GM18511 (cell line): ENCODE results near the gene BEND5.
A peak's percentile ranks its signal among the peaks of the same experiment; 100 is the strongest.

Source experiments
- ATAC-seq: cut with Tn5 transposase; IDR thresholded peaks from one replicate; pipeline ENCODE4 v1.9.1; 2021; ENCODE audit warnings: mild to moderate bottlenecking, moderate library complexity; ENCODE audit not compliant: unreplicated experiment

The BEND5 gene

DNA sequence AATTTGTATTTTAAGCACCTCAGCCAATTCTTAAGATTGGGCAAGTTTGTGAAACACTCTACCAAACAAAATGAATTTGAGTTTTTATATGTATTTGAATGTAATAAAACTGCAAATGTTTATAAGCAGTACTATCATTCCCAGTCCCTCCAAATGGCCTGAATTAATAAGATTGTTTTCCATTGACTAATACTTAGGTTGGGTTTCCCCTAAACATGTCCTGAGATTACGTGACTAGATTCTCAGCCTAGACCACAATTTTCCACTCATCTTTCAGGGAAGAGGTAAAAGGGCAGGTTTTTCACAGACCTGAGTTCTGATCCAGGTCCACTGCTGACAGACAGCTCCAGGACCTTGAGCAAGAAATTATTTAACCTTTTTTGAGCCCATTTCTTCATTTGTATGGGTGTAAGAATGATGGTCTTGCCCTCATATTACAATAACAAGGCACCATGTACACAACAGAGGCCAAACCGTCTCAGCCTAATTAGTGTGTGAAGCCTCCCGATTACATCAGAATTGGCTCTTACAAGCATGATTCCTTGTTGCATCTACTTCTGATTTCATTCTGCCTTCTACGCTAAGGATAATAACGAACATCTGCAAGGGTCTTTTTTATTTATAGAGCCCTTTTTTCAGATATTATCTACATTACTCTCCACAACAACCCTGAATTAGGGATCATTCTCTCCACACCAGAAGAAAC is 51.2 kb downstream of the BEND5 start:
- ATAC-seq, result no peak

DNA sequence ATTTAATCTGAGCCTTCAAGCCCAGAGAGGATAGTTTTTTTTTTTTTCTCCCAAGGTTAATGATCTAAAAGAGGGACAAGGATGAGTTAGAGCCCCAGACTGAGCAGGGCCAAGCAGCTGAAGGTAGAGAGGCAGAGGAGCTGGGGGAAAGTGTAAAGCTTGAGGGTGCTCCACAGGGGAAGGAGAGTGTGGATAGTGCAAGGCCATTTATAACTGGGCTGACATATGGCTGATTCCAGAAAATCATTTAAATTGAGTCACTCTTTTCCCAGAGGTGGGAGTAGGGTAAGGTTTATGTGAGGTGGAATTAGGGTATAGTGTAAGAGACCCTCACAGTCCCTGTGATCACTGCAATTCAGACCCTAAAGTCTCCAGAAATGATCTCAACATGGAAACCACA is 55.8 kb downstream of the BEND5 start:
- no peak for ATAC-seq

DNA sequence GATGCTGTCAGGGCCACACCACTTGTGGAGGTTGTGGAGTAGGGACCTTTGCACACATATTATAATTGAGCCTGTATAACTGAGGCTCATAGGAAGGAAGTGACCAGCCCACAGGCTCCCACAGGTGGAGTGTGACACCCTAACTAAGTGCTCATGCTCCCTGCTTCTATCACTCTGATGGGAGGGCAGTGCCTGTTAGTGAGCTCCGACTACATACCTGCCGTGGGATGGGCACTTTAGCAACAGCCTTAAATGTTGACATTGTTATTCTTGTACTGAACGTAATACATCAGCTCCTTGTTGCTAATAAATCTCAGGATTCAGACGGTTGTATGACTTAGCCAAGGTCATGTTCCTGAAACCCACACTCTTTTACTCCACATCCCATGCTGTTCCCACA is 58.0 kb downstream of the BEND5 start:
- ATAC-seq, result no peak

DNA sequence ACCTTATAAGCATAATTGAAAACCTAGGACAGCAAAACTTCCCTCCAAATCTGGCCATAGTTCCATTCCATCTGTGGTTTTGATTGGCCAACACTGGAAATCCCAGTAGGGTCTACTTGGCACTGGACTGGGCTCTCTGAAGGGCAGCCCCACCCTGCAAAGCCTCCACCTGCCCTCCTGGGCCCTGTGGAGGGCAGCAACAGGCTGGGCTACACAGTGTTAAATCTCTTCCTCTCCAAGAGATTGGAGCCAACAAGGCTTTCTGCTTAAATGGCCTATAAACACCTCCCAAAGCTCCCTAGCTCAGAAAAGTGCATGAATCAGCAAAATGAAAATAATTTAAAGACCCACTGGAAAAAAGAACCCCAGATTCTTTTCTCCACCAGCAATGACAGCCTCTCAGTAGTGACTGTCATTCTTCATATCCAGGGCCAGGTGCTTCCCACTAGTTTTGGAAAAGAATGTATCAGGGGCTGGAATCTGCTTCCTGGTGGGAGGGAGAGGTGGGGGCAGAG is 58.5 kb downstream of the BEND5 start:
- no peak for ATAC-seq

DNA sequence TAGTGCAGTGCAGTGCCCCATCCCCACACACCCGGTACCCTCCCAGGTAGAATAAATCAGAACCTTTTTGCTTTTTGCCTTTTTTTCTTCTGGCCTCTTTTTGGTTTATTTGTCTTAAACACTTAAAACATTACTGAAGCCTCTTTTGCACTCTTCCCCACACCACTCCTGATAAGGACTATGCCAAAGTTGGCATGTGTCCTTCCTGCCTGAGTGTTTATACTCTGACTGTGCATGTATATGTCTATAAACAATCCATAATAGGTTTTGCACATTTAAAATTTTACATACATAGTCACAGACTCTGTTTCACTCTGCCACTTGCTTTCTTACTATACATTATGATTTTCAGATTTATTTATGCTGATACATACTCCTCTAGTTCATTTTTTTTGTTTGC is 59.6 kb downstream of the BEND5 start:
- no peak for ATAC-seq

DNA sequence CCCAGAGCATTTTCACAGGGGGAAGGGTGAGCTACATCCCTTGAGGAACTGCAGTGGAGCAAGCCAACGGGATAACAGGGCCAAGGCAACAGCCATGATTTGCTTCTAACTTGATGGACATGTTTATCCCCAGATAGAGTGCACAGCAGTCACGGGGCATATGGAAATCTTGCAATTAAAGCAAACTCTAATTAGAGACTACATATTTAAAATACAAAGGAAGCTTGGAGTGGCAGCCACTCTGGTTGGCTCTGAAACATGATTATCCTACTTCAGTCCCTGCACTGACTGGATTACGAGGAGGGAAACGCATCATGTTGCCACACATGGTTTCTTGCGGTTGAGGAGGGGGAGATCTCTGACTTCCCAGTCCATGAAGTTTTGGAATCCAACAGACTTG is 60.8 kb downstream of the BEND5 start:
- ATAC-seq, result no peak

DNA sequence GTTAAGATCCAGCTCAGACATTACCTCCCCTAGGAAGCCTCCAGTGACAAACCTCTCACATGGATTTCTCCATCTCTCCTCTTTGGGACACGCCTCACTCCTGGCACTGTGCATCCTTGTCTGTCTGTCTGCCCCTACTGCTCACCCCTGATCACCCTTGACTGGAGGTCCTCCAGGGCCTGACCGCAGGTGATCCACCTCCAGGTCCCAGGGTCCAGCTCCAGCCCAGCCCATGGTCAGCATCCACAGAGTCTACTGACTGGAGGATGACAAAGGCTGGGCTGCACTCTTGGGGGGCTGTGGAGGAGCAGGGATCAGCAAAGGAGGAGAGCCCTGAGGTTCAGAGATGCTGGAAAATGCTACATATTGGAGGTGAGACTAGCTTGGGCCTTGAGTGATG is 65.8 kb downstream of the BEND5 start:
- ATAC-seq, result no peak

DNA sequence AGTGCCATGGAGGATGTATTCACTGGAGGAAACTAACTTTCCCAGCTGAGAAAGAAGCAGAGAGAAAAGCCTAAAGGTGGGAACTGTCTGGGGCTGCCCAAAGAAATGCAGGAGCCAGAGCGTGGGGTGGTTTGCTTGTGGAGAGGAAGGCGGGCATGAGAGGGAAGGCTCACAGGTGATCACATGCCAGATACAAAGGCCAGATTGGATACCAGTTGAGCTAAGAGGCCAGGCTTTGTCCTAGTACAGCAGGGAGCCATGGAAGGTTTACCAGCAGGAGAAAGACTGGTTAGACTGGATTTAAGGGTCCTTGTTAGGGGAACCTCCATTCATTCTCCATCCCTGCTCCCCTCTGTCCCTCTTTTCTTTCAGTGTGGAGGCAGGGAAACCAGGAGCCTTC is 66.4 kb downstream of the BEND5 start:
- ATAC-seq, result no peak

DNA sequence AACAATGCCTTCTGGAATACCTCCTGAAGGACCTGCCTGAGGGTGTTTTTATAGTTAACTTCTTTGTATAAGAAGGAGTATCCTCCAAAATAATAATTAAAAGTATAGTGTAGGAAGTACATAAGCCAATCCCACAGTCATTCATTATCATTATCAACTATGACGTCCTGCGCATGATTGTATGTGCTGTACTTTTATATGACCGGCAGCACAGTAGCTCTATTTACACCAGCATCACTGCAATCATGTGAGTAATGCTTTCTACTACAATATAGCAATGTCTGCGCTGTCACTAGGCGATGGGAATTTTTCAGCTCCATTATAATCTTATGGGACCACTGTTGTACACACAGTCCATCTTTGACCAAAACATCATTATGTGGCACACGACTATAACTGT is 72.0 kb downstream of the BEND5 start:
- ATAC-seq, result no peak

DNA sequence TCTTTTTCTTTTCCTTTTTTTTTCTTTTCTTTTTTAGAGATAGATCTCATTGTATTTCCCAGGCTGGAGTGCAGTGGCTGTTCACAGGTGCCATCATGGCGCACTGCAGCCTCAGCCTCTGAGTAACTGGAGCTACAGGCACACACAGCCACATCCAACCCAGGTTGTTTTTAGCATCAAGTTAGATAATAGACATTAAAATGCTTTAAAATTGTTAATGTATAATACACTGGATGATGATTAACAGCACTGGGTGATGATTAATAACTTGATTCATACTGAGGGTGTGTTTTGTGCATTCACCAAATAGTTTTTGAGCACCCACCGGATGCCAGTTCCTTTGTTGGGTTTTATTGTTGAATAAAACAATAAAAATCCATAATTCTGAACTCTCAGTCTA is 75.2 kb downstream of the BEND5 start:
- peak; percentile 41 for ATAC-seq

DNA sequence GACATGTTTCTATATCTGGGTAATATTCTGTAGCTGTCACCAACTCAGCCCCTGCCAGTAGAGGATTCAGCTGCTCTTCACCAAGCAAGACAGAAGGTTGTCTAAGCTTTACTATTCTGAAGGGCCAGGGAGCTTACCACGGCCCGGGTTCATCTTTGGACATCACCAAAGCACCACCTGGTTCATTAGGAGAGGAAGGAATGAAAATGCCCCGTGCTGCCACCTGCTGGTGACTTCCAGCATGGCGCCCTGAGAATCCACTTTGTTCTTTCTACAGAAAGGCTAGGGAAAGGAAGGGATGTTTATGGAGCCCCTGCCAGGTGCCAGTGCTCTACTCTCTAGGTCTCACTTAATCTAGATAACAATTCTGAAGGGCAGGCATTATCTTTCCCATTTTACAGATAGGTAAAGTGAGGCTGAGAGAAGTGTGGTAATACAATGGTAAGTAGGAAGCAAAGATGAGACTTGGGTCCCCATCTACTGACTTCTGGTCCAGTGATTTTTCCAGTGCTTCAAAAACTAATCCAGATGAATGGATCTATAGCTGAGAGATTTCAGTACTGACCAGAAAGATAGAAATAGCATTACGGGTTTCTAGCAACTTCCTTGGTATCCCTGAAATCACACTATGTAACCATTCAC is 79.5 kb downstream of the BEND5 start:
- ATAC-seq, result peak; percentile 70

DNA sequence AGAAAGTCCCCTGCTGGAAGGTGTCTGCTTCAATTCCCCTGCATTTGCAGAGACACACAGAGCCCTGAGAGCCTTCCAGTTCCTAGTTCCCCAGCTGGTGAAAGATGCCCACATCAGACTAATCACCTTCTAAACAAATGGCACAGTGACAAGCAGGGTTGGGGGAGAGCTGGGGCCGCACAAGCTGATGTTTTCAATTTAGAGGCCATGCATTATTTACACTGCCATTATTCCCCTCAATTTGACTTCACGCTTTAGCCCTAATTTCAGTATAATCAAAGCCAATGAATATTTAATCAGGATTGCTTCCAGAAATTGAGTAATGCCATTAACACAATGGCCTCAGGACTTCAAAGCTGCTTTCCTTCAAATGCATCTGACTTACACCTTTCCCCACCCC is 81.5 kb downstream of the BEND5 start:
- no peak for ATAC-seq

DNA sequence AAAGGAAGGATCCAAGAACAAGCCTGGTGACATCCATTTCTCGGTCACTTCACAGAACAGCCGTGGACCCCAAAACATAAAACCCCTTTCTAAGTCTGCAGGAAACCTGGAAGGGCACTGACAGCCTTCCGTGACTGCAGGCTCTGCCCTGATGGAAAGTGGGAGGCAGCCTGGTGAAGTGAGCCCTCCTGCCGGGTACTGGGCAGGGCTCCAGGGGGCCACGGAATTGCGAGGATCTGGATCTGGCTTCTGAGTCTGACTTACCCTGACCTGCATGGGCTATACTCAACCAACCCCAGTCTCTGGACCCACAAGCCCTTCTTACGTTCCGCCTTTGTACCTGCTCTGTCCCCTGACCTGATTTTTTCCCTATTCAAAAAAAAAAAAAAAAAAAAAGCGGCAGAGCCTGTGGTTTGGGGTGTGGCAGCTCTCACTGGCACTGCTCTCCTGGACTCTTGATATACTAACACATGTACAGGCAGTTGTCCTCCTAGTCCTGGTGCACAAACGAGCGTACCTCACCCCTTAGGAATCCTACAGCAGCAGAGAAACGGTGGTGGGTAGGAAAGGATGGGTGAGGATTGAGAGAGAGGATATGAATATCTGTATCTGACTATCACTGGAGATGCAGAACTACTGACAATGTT is 82.9 kb downstream of the BEND5 start:
- ATAC-seq, result no peak

DNA sequence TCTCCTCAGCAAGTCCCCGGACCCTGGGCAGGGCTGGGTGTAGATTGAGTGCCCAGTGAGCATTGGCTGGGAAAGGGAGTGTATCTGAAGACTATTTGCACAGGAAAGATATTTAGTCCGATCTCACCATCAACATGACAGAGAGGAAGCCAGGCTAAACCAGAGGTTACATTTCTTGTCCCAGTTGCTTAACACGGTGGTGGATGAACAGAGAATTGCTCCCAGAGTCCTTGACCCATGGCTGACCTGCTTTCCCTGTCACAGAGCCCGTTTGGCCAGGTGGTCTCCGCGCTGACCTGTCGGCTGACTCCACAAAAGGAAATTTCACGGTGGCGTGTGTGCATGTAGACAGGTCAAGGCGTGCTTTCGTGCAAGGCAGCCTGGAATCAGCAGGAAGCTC is 83.5 kb downstream of the BEND5 start:
- ATAC-seq, result no peak

DNA sequence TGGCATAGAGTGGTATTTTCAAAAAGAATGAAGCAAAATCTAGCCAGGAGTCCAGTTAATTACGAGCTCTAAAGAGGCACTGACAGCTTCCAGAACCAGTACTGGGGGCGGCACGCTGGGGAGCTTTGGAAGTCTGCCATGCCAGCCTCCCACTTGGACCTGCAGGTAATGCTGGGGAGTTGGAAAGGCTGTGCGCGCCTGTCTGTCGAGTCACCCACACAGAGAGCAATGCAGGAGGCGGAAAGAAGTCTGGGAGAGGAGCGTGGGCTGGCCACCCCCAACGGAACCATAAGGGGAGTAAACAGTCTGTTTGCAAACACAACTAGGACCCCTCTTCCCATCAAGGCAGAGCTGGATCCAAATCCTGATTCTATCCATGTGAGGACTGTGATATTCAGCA is 84.5 kb downstream of the BEND5 start:
- no peak for ATAC-seq

DNA sequence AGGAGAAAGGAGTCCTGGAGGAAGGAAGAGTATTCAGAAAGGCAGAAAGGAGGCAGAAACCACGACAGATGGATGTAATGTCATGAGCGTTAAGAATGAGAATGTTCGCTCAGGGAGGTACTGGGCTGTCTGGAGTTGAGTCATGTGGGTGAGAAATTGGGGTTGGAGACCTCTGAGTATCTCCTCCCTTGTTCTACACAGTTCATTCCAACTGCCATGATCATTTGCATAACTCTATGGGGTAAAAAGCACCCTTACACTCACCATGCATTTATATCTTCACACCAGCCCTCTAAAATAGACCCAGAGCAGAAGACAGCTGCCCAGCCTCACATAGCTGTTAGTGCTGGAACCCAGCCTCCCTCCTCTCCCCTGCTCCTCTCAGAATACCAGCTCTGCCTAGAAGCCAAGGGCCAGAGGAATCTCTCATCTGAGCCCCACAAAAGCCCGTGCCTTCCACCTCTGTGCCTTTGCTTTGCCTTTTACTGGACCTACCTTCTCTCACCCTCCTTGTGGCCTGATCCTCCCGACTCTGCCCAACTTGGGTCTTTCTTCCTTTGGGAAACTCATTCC is 85.2 kb downstream of the BEND5 start:
- ATAC-seq, result peak; percentile 66

DNA sequence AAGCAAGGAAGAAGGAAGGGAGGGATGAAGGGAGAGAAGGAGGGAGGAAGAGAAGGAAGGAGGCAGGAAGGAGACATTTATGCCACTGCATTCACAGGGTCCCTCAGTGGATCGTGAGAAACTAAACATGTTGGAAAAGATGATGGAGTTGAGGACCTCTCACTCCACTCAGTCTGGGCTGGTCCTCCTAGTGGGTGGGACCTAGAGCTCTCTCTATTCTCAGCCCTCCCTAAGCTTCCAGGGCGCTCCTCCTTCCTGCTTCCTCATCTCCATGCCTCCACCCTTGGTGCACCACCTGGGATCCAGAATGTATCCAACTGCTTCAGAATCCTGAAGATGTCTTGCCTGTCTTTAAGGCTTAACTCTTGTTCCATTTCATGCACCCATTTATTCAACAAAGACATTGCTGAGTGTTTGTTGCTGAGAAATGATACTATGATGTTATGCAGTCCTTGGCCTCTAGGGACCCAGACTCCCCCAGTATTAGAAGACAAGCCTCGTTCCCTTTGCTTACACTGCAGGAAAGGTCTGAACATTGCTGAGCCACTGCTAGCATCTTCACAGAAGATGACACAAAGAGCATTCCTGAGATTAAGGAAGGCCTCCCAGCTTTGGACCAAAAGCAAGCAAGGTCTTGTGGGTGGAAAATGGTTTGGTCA is 88.5 kb downstream of the BEND5 start:
- ATAC-seq, result peak; percentile 74

DNA sequence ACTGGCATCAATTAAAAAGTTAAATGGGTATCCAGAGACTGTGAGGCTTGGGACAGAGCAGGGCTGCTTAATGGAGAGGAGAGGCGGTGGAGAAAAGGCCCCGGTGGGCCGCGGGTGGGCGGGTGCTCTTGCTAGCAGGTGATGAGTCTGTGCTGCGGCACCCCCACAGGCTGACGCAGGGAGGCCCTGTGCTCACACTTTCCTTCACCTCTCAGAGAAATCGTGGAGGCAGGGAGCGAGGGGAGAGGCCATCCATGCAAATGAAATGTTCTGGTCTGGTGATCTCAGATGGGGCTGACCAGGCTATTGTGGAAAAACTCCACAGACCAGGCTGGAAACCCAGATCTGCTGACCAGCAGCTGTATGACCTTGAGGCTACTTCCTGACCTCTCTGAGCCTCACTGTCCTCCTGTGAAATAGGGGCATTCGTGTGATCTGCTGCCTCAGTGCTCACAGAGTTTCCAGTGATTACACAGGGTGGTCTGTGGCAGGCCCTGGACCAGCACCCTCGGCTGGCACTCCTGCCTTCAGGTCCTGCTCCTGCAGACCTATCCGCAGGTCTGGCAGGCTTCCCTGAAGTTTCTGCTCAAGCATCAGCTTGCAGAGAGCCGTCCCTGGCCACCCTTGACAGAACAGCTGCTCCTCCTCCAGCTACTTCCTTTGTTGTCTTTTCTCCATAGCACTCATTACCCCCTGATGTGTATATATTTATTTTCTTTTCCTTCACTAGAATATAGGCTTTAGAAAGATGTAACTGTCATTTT is 89.2 kb downstream of the BEND5 start:
- no peak for ATAC-seq

DNA sequence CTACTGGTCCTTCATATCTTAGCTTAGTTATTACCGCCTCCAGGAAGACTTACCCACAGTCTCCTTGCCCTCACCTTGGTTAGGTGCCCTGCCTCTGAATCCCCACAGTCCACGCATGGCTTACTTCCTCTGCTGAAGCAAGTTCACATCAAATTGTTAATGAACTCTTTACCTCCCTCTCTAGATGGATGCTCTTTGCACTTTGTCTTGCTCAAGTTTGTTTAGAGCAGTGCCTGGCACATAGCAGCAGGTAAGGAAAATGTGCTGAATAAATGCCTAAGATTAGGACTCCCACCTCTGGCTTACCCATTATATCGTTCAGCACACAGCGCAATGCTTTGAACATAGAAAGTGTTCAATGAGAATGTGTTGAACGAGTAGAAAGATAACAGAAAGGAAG is 90.5 kb downstream of the BEND5 start:
- no peak for ATAC-seq

DNA sequence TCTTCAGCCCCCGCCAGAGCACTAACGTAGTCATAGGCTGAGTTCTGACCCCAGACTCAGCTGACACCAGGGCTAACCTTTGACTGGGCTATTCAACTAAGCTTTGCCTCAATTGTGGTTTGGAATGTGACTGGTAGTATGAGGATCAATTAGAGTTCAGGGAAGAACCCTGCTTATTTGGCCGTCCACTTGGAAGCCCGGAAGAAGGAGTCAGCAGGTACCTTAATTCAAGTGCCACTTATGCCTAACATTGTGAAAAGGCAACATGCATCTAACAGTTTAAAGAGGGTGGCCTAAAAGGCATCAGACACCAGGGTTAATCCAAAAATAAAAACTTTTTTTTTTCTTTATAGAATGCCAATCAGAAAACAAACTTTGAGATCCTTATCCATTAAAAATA is 92.3 kb downstream of the BEND5 start:
- ATAC-seq, result no peak

DNA sequence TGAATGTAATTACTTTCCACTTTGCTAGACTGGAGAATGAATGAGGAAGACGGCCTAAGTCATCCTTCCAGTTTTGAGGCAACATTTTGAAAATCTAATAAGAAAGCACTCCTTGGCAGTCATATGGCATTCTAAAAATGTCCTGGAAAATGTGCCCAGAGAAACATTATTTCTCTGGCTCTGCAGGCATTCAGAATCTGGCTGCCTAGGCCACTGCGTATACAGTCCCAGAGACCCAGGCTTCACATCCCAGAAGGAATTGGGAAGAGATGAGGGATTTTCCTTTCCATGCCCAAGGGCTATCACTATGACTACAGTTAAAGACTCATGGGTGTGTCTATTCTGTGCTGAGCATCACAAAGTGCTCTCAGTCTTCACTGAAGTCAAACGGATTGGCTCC is 92.9 kb downstream of the BEND5 start:
- ATAC-seq, result no peak
